Keratinocyte (primary cell): Measurements from ENCODE around the gene ANKS1B.

Experiments used
- CTCF ChIP-seq, 3 experiments: IDR thresholded peaks in 1 of 3; conservative IDR thresholded peaks in 1 of 3; optimal IDR thresholded peaks in 1 of 3; 2 replicates in 2 of 3; 3 replicates in 1 of 3; pipeline versions ENCODE3 to v1.5.1; 2011; ENCODE audit warnings: low read length in 3 of 3, mild to moderate bottlenecking in 3 of 3, moderate library complexity in 2 of 3, control low read depth in 1 of 3, inconsistent platforms in 1 of 3; ENCODE audit not compliant: insufficient read depth in 2 of 3; ENCODE audit errors: extremely low read depth in 1 of 3
- EZH2 ChIP-seq: IDR thresholded peaks from one replicate; pipeline ENCODE4 v1.6.1; 2012; ENCODE audit warnings: inconsistent platforms, mild to moderate bottlenecking, low read length, moderate library complexity

- no peak for TF ChIP-seq CTCF (optimal IDR thresholded peaks at IDR 0.05 in 1 of 3, IDR thresholded peaks at IDR 0.05 in 1 of 3, conservative IDR thresholded peaks at IDR 0.05 in 1 of 3; ENCODE audit: extremely low read depth in 1 of 3, insufficient read depth in 2 of 3, low read length in 3 of 3)
- TF ChIP-seq EZH2: no peak
Measured at GRCh38 chr12:98828802-98829600, 1155.7 kb downstream of the ANKS1B start.
